SU-DHL-6 (cell line): Measurements from ENCODE around the gene ZMYM3.

ENCODE experiments used
- H2AFZ ChIP-seq: fragments of 200-600 bp; sonication (generic); 2 replicates; pipeline ENCODE4 v1.6.1; 2014; ENCODE audit warnings: low read depth, mild to moderate bottlenecking, moderate library complexity, mixed read lengths, antibody characterized with exemption, low read length; ENCODE audit not compliant: severe bottlenecking
- H3F3A ChIP-seq: fragments of 200-600 bp; shearing (Covaris generic); 2 replicates; pipeline ENCODE4 v1.6.0; 2016; ENCODE audit warnings: antibody characterized with exemption, mild to moderate bottlenecking; ENCODE audit not compliant: insufficient read depth
- H3K27ac ChIP-seq: fragments of 200-600 bp; sonication (generic); 2 replicates; pipeline ENCODE4 v1.5.1; 2016; ENCODE audit warnings: low read depth, mild to moderate bottlenecking, low read length, moderate library complexity, mixed read lengths
- H3K27me3 ChIP-seq: fragments of 200-600 bp; sonication (generic), shearing (Covaris generic); 2 replicates; pipeline ENCODE4 v1.6.0; 2014; ENCODE audit warnings: mild to moderate bottlenecking, low read length
- H3K36me3 ChIP-seq: fragments of 200-600 bp; sonication (generic); 2 replicates; pipeline ENCODE4 v1.6.1; 2014; ENCODE audit warnings: mild to moderate bottlenecking, low read length, mixed read lengths
- H3K4me2 ChIP-seq: fragments of 300-600, 200-600 bp; shearing (Covaris generic), sonication (generic); 2 replicates; pipeline ENCODE4 v1.6.0; 2014; ENCODE audit warnings: low read length, low read depth, mild to moderate bottlenecking; ENCODE audit not compliant: poor library complexity, severe bottlenecking
- H3K4me3 ChIP-seq: fragments of 200-600 bp; sonication (generic); 2 replicates; pipeline ENCODE4 v1.5.1; 2014; ENCODE audit warnings: antibody characterized with exemption, low read length, mild to moderate bottlenecking, mixed read lengths; ENCODE audit not compliant: insufficient read depth, poor library complexity, severe bottlenecking
- H3K79me2 ChIP-seq: fragments of 200-600 bp; sonication (generic); 2 replicates; pipeline ENCODE4 v1.6.1; 2014; ENCODE audit warnings: mild to moderate bottlenecking, low read length, moderate library complexity; ENCODE audit not compliant: insufficient read depth
- H3K9ac ChIP-seq: fragments of 200-600 bp; sonication (generic); 2 replicates; pipeline ENCODE4 v1.7.0; 2014; ENCODE audit warnings: mild to moderate bottlenecking, low read length
- H3K9me2 ChIP-seq: fragments of 200-600 bp; sonication (generic); replicated peaks from 2 replicates; pipeline ENCODE4 v1.6.1; 2014; ENCODE audit warnings: low read length; ENCODE audit not compliant: insufficient read depth
- H3K9me3 ChIP-seq: fragments of 200-600 bp; sonication (generic); 2 replicates; pipeline ENCODE4 v1.6.1; 2014; ENCODE audit warnings: low read length, mixed read lengths; ENCODE audit not compliant: insufficient read depth
- H4K20me1 ChIP-seq: fragments of 200-600 bp; sonication (generic); 2 replicates; pipeline ENCODE4 v1.6.1; 2014; ENCODE audit warnings: low read depth, mild to moderate bottlenecking, antibody characterized with exemption, low read length, moderate library complexity, mixed read lengths
- CTCF ChIP-seq: fragments of 200-600 bp; sonication (generic); IDR thresholded peaks from one replicate; pipeline ENCODE4 v1.5.1; 2017; ENCODE audit warnings: antibody characterized with exemption, mild to moderate bottlenecking, low read length, moderate library complexity; ENCODE audit not compliant: insufficient read depth, poor library complexity, severe bottlenecking
- EZH2phosphoT487 ChIP-seq: fragments of 200-600 bp; sonication (generic), shearing (Covaris generic); conservative IDR thresholded peaks from 2 replicates; pipeline ENCODE4 v1.6.1; 2018; ENCODE audit warnings: mild to moderate bottlenecking, antibody characterized with exemption, low read length, moderate library complexity, mixed read lengths

ZMYM3 gene

GRCh38 chrX:71256856-71257255, 2.9 kb upstream of the ZMYM3 start:
- Histone ChIP-seq H3K79me2 (peaks cover 23% of the 10 kb centered on the region), H4K20me1 (no peaks in the 10 kb centered on the region), H3K27me3 (no peaks in the 10 kb centered on the region), H3K9ac (no peak overlapping the region), H2AFZ (no peak overlapping the region), H3K9me2 (no peaks in the 10 kb centered on the region), H3K36me3 (no peaks in the 10 kb centered on the region), H3K9me3 (no peaks in the 10 kb centered on the region), H3K4me2 (peak overlapping the region; percentile 25), H3F3A (no peaks in the 10 kb centered on the region), H3K27ac (no peak overlapping the region), H3K4me3 (no peak overlapping the region)
- TF ChIP-seq CTCF (no peak), EZH2phosphoT487 (no peak)

DNA sequence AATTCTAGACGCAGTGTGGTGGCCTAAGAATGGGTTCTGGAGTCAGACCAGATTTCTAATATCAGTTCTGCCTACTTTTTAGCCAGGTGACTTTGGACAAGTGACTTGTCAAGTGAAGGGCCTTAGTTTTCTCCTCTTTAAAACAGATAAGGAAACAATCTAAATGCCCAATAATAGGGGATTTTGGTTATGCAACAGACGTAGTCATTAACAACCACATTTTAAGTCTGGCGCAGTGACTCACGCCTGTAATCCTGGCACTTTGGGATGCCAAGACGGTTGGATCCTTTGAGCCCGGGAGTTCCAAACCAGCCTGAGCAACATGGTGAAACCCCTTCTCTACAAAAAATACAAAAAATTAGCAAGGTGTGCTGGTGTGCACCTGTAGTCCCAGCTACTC, 2.1 kb upstream of the ZMYM3 start:
- peaks cover 23% of the 10 kb centered on the region for H3K79me2 ChIP-seq
- H3K9me2 ChIP-seq, result no peaks in the 10 kb centered on the region
- peak overlapping the region; percentile 84 for H3K4me2 ChIP-seq
- H3K36me3 ChIP-seq, result no peaks in the 10 kb centered on the region
- no peaks in the 10 kb centered on the region for H3K9me3 ChIP-seq
- no peaks in the 10 kb centered on the region for H4K20me1 ChIP-seq
- H3F3A ChIP-seq, result no peaks in the 10 kb centered on the region
- no peak for TF ChIP-seq CTCF
- no peak for TF ChIP-seq EZH2phosphoT487
- peak overlapping the region; percentile 80 for H3K27ac ChIP-seq
- H3K27me3 ChIP-seq, result no peaks in the 10 kb centered on the region
- peak overlapping the region; percentile 87 for H3K9ac ChIP-seq
- H3K4me3 ChIP-seq, result peak overlapping the region; percentile 90
- no peak overlapping the region for H2AFZ ChIP-seq

GRCh38 chrX:71253253-71254091, 468 bp downstream of the ZMYM3 start:
- Histone ChIP-seq H3K79me2 (peaks cover 23% of the 10 kb centered on the region), H3K27ac (peak overlapping the region; percentile 74)

More at GRCh38 chrX:71253253-71254091, 468 bp downstream of the ZMYM3 start:
- H3K9me3 ChIP-seq, result no peaks in the 10 kb centered on the region
- H3K27me3 ChIP-seq, result no peaks in the 10 kb centered on the region
- no peak overlapping the region for H2AFZ ChIP-seq
- TF ChIP-seq CTCF (peak; percentile 15), EZH2phosphoT487 (no peak)
- H3K9ac ChIP-seq, result peak overlapping the region; percentile 87
- H3K4me3 ChIP-seq, result peak overlapping the region; percentile 90
- no peaks in the 10 kb centered on the region for H4K20me1 ChIP-seq
- peak overlapping the region; percentile 67 for H3K4me2 ChIP-seq
- no peaks in the 10 kb centered on the region for H3K9me2 ChIP-seq
- H3K36me3 ChIP-seq, result no peaks in the 10 kb centered on the region
- H3F3A ChIP-seq, result no peaks in the 10 kb centered on the region
